GM18951 (cell line): ENCODE measurements around the gene EGFR.

Source experiments
- POLR2A ChIP-seq: IDR thresholded peaks from 4 replicates; pipeline ENCODE4 v1.6.1; 2011; ENCODE audit warnings: mild to moderate bottlenecking; ENCODE audit not compliant: insufficient read length, insufficient read depth; ENCODE audit errors: extremely low read depth
- in situ Hi-C: fragments of 300-500 bp; cut with MboI; formaldehyde crosslinking; loops from one replicate; pipeline ENCODE4 v1.12.0; 2022; ENCODE audit warnings: low sequenced_read_pairs, mixed read lengths, inconsistent platforms; ENCODE audit not compliant: unreplicated experiment

Gene EGFR

DNA sequence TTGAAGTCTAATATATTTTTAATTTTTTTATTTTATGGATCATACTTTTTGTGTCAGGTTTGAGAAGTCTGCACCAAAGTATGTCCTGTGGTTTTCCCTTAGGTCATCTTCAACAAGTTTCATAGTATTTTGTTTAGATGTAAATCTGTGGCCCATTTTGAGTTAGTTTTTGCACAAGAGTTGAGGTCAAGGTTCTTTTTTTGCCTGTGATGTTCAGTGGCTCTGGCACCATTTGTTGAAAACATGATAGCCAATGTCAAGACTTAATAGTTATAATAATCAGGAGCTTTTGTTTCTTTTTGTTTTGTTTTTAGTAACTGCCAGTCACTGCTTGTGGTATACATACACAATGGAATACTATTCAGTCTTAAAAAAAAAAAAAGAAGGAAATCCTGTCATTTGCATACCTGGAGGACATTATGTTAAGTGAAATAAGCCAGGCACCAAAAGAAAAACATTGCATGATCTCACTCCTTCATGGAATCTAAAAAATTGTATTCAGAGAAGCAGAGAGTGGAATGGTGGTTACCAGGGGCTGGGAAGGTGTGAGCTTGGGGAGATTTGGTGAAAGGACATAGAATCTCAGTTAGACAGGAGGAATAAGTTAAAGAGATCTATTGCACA is 61.3 kb downstream of the EGFR start:
- TF ChIP-seq POLR2A = no peak
- in situ Hi-C loops = no loop called here

DNA sequence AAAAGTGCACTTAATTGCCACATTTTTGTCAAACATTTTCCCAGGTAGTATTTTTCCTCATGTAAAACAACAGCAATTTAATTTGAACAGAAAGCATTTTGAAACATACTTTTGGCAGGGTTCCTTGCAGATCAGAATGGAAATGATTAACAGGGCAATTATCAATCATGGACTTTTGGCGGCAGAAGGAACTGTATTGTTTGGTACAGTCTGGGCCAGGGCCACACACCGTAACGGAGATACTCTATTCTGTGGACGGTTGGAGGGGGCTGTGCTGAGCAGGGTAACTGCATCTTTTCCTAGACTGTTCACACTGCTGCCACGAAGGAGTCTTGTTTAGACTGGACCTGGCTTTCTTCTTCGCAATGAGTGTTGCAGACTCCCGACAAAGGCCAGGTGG is 62.3 kb downstream of the EGFR start:
- in situ Hi-C loops = no loop called here
- no peak for TF ChIP-seq POLR2A

- in situ Hi-C loops = no loop called here
- TF ChIP-seq POLR2A = no peak
These were observed 62.8 kb downstream of the EGFR start for GRCh38 chr7:55081472-55082227.

- TF ChIP-seq POLR2A = no peak
These were observed 63.4 kb downstream of the EGFR start for GRCh38 chr7:55082228-55082603.

GRCh38 chr7:55083206-55083605 is 64.4 kb downstream of the EGFR start:
- in situ Hi-C loops = no loop called here
- no peak for TF ChIP-seq POLR2A

More at GRCh38 chr7:55082228-55082603, 63.4 kb downstream of the EGFR start:
- in situ Hi-C loops = no loop called here

DNA sequence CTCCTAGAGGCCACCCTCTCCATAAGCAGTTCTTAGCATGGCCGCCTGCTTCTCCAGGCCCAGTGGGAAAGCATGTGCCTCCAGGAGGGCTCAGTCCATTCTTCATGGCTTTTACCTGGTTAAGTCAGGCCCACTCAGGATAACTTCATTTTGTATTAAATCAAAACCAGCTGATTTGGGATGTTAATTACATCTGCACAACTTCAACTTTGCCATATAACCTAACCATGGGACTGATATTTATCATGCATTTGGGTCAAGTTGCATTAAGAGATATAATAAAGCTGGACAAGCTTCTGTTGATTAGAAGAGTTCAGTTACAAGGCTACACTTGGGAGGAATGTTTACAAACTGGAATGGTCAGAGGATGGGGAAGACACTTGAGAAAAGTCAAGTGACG is 65.5 kb downstream of the EGFR start:
- TF ChIP-seq POLR2A = no peak
- in situ Hi-C loops = no loop called here

DNA sequence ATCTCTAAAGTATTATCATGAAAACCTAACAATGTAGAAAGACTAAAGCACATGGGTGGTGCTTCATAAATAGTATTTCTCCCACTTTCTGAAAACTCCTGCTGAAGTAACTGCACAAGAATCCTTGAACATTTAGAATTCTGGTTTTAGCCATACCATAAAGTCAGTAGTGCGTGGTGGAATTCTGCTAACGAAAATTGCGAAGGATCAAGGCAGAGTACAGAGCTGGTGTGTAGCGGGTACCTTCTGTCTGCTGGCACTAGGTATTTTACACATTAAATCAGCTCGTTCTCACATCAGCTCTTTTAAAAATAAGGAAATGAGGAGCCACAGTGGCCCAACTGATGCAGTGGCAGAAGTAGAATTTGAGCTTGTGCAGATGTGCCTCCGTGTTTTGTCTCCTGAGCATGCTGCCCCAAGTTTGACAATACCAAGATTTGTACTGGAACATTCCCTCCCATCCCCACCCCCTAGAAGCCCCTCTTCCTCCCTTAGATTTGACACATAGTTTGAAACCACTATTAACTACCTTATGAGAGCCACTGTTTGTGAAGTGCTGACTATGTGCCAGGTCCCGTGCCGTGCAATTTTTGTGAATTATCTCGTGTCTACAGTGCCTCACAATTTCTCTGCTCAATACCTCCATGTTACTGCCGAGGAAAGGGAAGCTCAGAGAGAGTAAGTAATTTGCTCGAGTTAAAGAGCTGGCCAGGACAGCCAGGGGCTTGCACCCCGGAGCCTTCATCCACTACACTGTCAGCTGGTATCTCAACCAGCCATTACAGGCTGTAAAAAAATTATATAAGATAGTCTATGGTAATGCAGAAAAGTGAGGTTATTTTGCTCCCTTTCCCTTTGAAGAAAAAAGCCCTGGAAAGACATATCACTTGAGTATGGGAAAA is 66.9 kb downstream of the EGFR start:
- no peak for TF ChIP-seq POLR2A
- in situ Hi-C loops = no loop called here

GRCh38 chr7:55086413-55087201 is 67.8 kb downstream of the EGFR start:
- TF ChIP-seq POLR2A = no peak

GRCh38 chr7:55087521-55087961 is 68.7 kb downstream of the EGFR start:
- in situ Hi-C loops = no loop called here
- no peak for TF ChIP-seq POLR2A

More at GRCh38 chr7:55086413-55087201, 67.8 kb downstream of the EGFR start:
- in situ Hi-C loops = no loop called here

DNA sequence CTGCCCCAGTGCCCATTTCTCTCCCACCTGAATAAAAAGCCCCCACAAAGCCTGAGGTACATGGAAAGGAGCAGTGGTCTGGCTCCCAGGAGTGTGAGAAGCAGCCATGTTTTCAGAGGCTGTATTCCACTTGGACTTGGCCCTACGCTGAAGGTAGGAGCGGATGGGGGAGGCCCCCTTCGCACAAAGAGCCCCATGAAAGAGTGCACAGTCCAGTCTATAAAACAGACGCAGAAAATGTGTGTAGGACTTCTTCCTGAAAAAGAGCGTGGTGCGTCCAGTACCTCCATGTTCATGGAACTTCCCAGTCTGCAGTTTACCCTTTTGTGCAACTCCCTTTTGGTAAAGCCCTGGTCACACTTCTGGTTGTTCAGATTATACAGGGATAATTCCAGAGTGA is 69.3 kb downstream of the EGFR start:
- TF ChIP-seq POLR2A = no peak
- in situ Hi-C loops = no loop called here

DNA sequence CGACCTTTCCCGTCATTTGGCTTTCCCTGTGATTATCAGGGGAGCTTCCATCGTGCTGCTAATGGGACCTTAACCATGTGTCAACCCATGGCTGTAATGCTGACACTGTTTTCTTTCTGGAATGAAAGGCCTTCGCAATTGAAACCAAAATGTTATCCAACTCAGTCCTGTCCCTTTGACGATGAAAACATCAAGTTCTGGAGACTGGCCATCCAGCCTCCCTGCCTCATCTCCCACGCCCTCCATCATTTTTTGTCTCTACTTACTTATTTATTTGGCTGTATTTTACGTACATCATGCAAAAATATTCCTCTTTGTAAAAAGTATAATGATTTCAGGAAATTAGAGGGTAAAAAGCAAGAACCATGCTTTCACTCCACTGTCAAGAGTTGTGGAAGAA is 69.8 kb downstream of the EGFR start:
- in situ Hi-C loops = no loop called here
- no peak for TF ChIP-seq POLR2A

DNA sequence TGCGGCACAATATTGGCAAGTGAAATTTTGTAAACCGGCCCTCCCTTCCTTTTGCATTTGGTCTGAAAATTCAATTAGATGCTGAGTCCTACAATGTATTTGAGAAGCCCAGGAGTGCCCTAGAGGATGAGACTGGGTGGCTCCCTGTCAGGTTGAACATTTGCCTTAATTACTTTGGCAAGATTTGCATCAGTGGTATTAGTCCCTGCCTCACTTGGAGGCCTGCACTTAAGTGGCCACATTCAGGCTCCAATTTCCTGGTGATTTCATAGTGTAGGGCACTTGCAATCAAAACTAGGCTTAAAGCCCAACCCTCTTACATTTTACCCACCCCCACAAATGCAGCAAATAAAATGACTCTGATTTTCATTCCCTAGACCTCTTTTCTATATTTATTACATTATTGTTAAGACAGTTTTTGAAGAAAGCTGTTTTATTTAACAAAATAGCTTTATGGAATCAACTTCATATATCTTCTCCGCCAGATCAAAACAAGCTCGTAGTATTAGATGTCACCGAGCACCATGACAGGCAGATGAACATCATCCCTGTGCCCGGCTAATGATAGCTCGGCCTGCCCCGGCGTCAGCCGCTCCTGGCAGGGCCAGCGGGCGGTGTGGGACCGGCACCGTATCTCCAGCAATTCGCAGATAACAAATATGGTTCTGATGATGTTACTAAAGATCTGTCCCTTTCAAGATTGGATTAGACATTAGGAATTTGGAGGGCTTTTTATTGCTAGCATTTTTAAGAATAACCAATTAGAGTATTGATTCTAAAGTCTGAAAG is 73.6 kb downstream of the EGFR start:
- in situ Hi-C loops = no loop called here
- no peak for TF ChIP-seq POLR2A
